A549 (cell line): ENCODE data around the gene SIAH2.

ENCODE experiments used
- CHD2 ChIP-seq: fragments of 150-350 bp; IDR thresholded peaks from 2 replicates; pipeline ENCODE4 v1.6.1; 2014; ENCODE audit warnings: low read length; ENCODE audit not compliant: partially characterized antibody
- EP300 ChIP-seq, 2 experiments: fragments of >200 bp; sonication (Bioruptor Twin); formaldehyde crosslinking; IDR thresholded peaks; 2 replicates in 1 of 2; 3 replicates in 1 of 2; pipeline ENCODE4 v1.6.1; 2016 to 2017
- HOXA7 ChIP-seq: fragments of 250-450 bp; sonication (Bioruptor Pico); IDR thresholded peaks from 2 replicates; pipeline ENCODE4 v1.5.0; 2020; ENCODE audit warnings: mild to moderate bottlenecking, moderate library complexity
- KDM1A ChIP-seq: fragments of 200-600 bp; sonication (generic); IDR thresholded peaks from 2 replicates; pipeline ENCODE4 v1.6.1; 2016; ENCODE audit warnings: low read depth, mild to moderate bottlenecking
- KDM5A ChIP-seq: fragments of 200-600 bp; sonication (generic); IDR thresholded peaks from 2 replicates; pipeline ENCODE4 v1.6.1; 2016; ENCODE audit warnings: antibody characterized with exemption, mild to moderate bottlenecking
- MYC ChIP-seq: IDR thresholded peaks from 2 replicates; pipeline ENCODE4 v1.6.1; 2012; ENCODE audit warnings: mild to moderate bottlenecking, inconsistent platforms, low read length, improper control_type of control experiment, borderline replicate concordance
- PHF8 ChIP-seq: fragments of 200-600 bp; sonication (generic); IDR thresholded peaks from 2 replicates; pipeline ENCODE4 v1.6.1; 2016; ENCODE audit warnings: low read depth, mild to moderate bottlenecking, antibody characterized with exemption, moderate library complexity, borderline replicate concordance
- RAD21 ChIP-seq, 2 experiments: fragments of >200 bp in 1 of 2; sonication (Bioruptor Twin) in 1 of 2; formaldehyde crosslinking in 1 of 2; IDR thresholded peaks in 1 of 2; conservative IDR thresholded peaks in 1 of 2; 2 replicates in 1 of 2; 3 replicates in 1 of 2; pipeline ENCODE4 v1.6.1; 2012 to 2018; ENCODE audit warnings: inconsistent platforms in 1 of 2
- RFX5 ChIP-seq: fragments of 450-650 bp; IDR thresholded peaks from 2 replicates; pipeline ENCODE4 v1.7.1; 2014; ENCODE audit warnings: antibody characterized with exemption, mild to moderate bottlenecking, moderate library complexity
- TP53 ChIP-seq: fragments of 250-450 bp; sonication (Bioruptor Pico); IDR thresholded peaks from 2 replicates; pipeline ENCODE4 v1.5.0; 2021; ENCODE audit warnings: mild to moderate bottlenecking, moderate library complexity
- ZSCAN20 ChIP-seq: fragments of 250-450 bp; sonication (Bioruptor Pico); IDR thresholded peaks from 2 replicates; pipeline ENCODE4 v1.8.0; 2022; ENCODE audit warnings: mild to moderate bottlenecking, moderate library complexity
- TF ChIP-seq, protein P1 (sequence below): fragments of >200 bp; sonication (Bioruptor Twin); formaldehyde crosslinking; IDR thresholded peaks from 3 replicates; pipeline ENCODE4 v1.5.1; 2016
- TF ChIP-seq, protein P2 (sequence below): fragments of >200 bp; sonication (Bioruptor Twin); formaldehyde crosslinking; IDR thresholded peaks from 2 replicates; pipeline ENCODE4 v1.6.1; 2016
- TF ChIP-seq, protein P3 (sequence below): IDR thresholded peaks from 2 replicates; pipeline ENCODE4 v1.6.1; 2012

DNA sequence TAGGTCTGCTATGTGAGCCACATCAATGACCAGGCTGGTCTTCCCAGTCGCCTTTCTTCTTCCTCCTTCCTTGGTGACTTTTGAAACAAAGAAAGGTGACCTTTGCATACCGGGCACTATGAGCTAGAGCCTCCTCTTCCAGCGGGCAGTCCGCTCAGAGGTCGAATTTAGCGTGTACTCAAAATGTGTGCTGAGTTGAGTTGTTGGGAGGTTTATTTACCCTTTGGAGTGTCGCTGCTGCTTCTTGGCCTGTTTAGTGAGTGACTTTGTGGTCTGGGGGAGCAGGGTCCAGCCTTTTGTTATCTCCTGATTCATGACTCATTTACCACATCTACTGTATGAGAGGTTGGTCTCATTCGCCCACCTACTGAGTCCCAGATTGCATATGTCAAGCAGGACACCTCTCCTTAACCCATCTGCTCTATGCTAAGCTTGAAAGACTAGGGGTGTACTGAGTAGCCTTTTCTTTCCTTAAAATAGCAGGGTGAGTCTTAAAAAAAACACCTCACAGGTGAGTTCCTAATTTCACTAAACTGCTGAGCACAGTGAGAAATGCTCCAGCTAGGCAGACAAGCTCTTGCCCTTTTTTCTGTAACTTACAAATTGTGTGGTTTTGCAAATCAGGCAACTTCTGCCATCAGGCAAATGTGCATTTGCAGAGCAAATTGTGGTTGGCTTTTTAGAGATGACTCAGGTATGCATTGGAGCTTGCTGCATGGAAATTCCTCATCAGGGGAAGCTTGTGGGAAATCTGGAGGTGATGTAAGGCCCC is 3.2 kb upstream of the SIAH2 start:
- TF ChIP-seq, protein P1, sequence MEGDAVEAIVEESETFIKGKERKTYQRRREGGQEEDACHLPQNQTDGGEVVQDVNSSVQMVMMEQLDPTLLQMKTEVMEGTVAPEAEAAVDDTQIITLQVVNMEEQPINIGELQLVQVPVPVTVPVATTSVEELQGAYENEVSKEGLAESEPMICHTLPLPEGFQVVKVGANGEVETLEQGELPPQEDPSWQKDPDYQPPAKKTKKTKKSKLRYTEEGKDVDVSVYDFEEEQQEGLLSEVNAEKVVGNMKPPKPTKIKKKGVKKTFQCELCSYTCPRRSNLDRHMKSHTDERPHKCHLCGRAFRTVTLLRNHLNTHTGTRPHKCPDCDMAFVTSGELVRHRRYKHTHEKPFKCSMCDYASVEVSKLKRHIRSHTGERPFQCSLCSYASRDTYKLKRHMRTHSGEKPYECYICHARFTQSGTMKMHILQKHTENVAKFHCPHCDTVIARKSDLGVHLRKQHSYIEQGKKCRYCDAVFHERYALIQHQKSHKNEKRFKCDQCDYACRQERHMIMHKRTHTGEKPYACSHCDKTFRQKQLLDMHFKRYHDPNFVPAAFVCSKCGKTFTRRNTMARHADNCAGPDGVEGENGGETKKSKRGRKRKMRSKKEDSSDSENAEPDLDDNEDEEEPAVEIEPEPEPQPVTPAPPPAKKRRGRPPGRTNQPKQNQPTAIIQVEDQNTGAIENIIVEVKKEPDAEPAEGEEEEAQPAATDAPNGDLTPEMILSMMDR = no peak
- TF ChIP-seq RAD21 (conservative IDR thresholded peaks at IDR 0.05 in 1 of 2, IDR thresholded peaks at IDR 0.05 in 1 of 2) = no peak
- TF ChIP-seq RFX5 = no peak
- no peak for TF ChIP-seq ZSCAN20 (CRISPR knock-in tag)
- TF ChIP-seq CHD2 = no peak
- no peak for TF ChIP-seq HOXA7
- TF ChIP-seq, protein P2, sequence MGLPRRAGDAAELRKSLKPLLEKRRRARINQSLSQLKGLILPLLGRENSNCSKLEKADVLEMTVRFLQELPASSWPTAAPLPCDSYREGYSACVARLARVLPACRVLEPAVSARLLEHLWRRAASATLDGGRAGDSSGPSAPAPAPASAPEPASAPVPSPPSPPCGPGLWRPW = no peak
- no peak for TF ChIP-seq MYC
- TF ChIP-seq KDM1A = no peak
- no peak for TF ChIP-seq EP300 (IDR thresholded peaks at IDR 0.05)
- no peak for TF ChIP-seq TP53
- TF ChIP-seq KDM5A = no peak
- no peak for TF ChIP-seq PHF8
- TF ChIP-seq, protein P3, sequence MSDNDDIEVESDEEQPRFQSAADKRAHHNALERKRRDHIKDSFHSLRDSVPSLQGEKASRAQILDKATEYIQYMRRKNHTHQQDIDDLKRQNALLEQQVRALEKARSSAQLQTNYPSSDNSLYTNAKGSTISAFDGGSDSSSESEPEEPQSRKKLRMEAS = no peak
